ENCODE results near the gene RAB5B. TPM values are rescaled to one million over a fixed set of nuclear protein-coding genes. Genes with fewer than 3 reads are reported as not detected.

RAB5B gene
- total and polyA plus RNA-seq, 10 of the 15 experiments (the other 5 are each of a cell fraction or from before 2014, with no cell fraction given) = 7.5 to 149 (median 37.8) TPM

DNA sequence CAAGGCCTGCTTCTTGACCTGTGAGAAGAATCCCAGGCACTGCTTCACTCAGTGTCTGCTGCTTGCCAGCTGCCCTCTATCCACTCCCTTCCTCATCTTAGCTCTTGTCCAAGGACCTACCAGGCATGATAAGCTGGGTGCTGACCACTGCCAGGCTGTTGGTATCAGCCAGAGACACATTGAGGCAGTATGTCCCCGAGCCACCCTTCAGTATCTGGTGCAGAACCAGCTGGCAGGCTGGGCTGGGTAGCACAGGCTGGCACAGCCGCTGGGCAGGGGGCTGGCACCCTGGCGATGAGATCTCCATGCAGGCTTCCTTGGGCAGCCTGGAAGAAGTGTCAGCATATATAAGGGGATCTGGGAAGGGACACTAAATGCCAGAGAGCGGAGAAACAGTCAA is 18.5 kb upstream of the RAB5B start:
- intact Hi-C loops (cut with micrococcal nuclease; ENCODE audit: unreplicated experiment) = no loop called here
- DNase-seq (ENCODE audit: low read depth, low spot score) (no peak), ATAC-seq (0 out of 3 replicates have a peak, but pooled peaks have one; percentile 14), FAIRE-seq (no peak)
- ChIA-PET RAD21 (ENCODE audit: unreplicated experiment) (no interaction called here), POLR2A (interaction anchor here (1.7 kb wide), 1 partner anchor 19 kb away, joined by 8 read pairs; the partner anchor contains the start of gene RAB5B), SMC1A (ENCODE audit: uncharacterized antibody, unreplicated experiment) (interaction anchor here (0.6 to 1.4 kb wide), 4 partner anchors 13 to 406 kb away, joined by 3 to 5 read pairs (median 3); no protein-coding TSS in a partner anchor), CTCF (interaction anchor here (0.6 to 1.6 kb wide), 5 partner anchors 11 to 85 kb away, joined by 3 to 5 read pairs (median 4); no protein-coding TSS in a partner anchor)
- WGBS (ENCODE audit: insufficient coverage, insufficient replicate concordance, low lambda C conversion rate, missing lambda C conversion rate) = 73% methylated on average over 4 of the region's 4 CpGs
- BruUV-seq (replicated peaks) = no TSS peak
- H3K27me3 ChIP-seq (replicated peaks in 1 of 2; ENCODE audit: control insufficient read depth in 2 of 2, insufficient read depth in 2 of 2, low read length in 1 of 2) = no peaks in the 10 kb centered on the region
- H3K9ac ChIP-seq (ENCODE audit: control insufficient read depth, insufficient read depth, low read length) = no peak overlapping the region
- H3K4me2 ChIP-seq (ENCODE audit: control insufficient read depth, insufficient read depth) = no peak overlapping the region
- peak; percentile 51 for TF ChIP-seq POLR2A (IDR thresholded peaks at IDR 0.05; ENCODE audit: low read depth, low read length)
- TF ChIP-seq, protein P1, sequence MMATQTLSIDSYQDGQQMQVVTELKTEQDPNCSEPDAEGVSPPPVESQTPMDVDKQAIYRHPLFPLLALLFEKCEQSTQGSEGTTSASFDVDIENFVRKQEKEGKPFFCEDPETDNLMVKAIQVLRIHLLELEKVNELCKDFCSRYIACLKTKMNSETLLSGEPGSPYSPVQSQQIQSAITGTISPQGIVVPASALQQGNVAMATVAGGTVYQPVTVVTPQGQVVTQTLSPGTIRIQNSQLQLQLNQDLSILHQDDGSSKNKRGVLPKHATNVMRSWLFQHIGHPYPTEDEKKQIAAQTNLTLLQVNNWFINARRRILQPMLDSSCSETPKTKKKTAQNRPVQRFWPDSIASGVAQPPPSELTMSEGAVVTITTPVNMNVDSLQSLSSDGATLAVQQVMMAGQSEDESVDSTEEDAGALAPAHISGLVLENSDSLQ (IDR thresholded peaks at IDR 0.05) = no peak
- no peak overlapping the region for H2AFZ ChIP-seq (ENCODE audit: control insufficient read depth, low read depth, low read length)
- H4K20me1 ChIP-seq (ENCODE audit: control insufficient read depth, insufficient read depth) = no peaks in the 10 kb centered on the region
- in situ Hi-C loops (cut with MboI) = no loop called here
- H3K79me2 ChIP-seq (ENCODE audit: control insufficient read depth, insufficient read depth, low read length) = no peaks in the 10 kb centered on the region
- no peak overlapping the region for H3K27ac ChIP-seq (ENCODE audit: control insufficient read depth, insufficient read depth)
- H3K4me3 ChIP-seq = no peak overlapping the region
- H3K36me3 ChIP-seq (ENCODE audit: control insufficient read depth in 2 of 2, insufficient read depth in 2 of 2, low read length in 1 of 2) = peaks cover 3 to 9% of the 10 kb centered on the region in 2 experiments; a peak in 3 of 4 replicates
- H3K4me1 ChIP-seq (ENCODE audit: control insufficient read depth, insufficient read depth, low read length) = no peaks in the 10 kb centered on the region
- H3K9me3 ChIP-seq (replicated peaks; ENCODE audit: control insufficient read depth, insufficient read depth, low read length) = no peaks in the 10 kb centered on the region

DNA sequence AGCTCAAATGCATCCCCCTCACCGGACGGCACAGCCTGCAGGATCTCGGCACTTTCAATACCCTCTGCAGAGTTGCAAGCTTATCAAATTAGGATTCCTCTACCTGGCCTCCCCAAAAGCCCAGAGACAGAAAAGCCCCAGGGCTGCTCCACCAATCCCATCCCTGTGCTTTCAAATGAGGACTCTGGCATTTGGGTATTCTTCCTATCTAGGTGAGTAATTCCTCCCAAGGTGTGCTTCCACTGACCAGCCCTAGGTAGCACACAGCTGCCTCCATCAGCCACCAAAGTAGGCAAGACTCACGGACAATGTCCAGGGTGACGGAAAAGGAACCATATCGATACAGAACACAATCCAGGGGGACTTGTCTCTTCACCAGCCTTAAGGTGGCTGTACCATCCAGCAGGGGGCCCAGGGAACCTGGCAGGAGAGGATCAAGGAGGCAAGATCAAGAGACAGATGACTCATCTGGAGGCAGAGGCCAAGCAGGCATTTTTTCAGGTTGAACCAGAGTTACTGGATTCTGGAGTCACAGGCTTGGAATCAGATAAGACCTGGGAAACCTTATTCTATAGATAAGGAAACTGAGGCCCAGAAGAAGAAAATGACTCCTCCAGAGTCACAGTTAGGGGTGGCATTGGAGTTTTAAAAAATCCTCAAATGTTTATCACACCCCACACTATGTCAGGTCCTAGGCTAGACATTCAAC is 17.9 kb upstream of the RAB5B start:
- H2AFZ ChIP-seq (ENCODE audit: control insufficient read depth, low read depth, low read length) = no peak overlapping the region
- in situ Hi-C loops (cut with MboI) (no loop called here), intact Hi-C loops (cut with micrococcal nuclease; ENCODE audit: unreplicated experiment) (no loop called here)
- H3K36me3 ChIP-seq (ENCODE audit: control insufficient read depth in 2 of 2, insufficient read depth in 2 of 2, low read length in 1 of 2) = peaks cover 3 to 9% of the 10 kb centered on the region in 2 experiments; a peak in 3 of 4 replicates
- WGBS (ENCODE audit: insufficient coverage, insufficient replicate concordance, low lambda C conversion rate, missing lambda C conversion rate) = 97% methylated on average over 6 of the region's 6 CpGs
- SMC1A ChIA-PET (ENCODE audit: uncharacterized antibody, unreplicated experiment) = interaction anchor here (0.9 to 1.4 kb wide), 4 partner anchors 12 to 40 kb away, joined by 3 to 5 read pairs (median 3); no protein-coding TSS in a partner anchor
- CTCF ChIA-PET = interaction anchor here (0.6 to 1.6 kb wide), 7 partner anchors 11 to 143 kb away, joined by 3 to 5 read pairs (median 4); no protein-coding TSS in a partner anchor
- RAD21 ChIA-PET (ENCODE audit: unreplicated experiment) = no interaction called here
- H3K27ac ChIP-seq (ENCODE audit: control insufficient read depth, insufficient read depth) = no peak overlapping the region
- H3K9me3 ChIP-seq (replicated peaks; ENCODE audit: control insufficient read depth, insufficient read depth, low read length) = no peaks in the 10 kb centered on the region
- no peaks in the 10 kb centered on the region for H3K27me3 ChIP-seq (replicated peaks in 1 of 2; ENCODE audit: control insufficient read depth in 2 of 2, insufficient read depth in 2 of 2, low read length in 1 of 2)
- H3K4me2 ChIP-seq (ENCODE audit: control insufficient read depth, insufficient read depth) = no peak overlapping the region
- H4K20me1 ChIP-seq (ENCODE audit: control insufficient read depth, insufficient read depth) = no peaks in the 10 kb centered on the region
- no peaks in the 10 kb centered on the region for H3K4me1 ChIP-seq (ENCODE audit: control insufficient read depth, insufficient read depth, low read length)
- DNase-seq (ENCODE audit: low read depth, low spot score) (no peak), FAIRE-seq (no peak), ATAC-seq (peak; percentile 82)
- POLR2A ChIA-PET = interaction anchor here (1.7 kb wide), 1 partner anchor 18 kb away, joined by 8 read pairs; the partner anchor contains the start of gene RAB5B
- H3K79me2 ChIP-seq (ENCODE audit: control insufficient read depth, insufficient read depth, low read length) = no peaks in the 10 kb centered on the region
- H3K9ac ChIP-seq (ENCODE audit: control insufficient read depth, insufficient read depth, low read length) = no peak overlapping the region
- no peak overlapping the region for H3K4me3 ChIP-seq
- no TSS peak for BruUV-seq (replicated peaks)
- TF ChIP-seq, protein P2, sequence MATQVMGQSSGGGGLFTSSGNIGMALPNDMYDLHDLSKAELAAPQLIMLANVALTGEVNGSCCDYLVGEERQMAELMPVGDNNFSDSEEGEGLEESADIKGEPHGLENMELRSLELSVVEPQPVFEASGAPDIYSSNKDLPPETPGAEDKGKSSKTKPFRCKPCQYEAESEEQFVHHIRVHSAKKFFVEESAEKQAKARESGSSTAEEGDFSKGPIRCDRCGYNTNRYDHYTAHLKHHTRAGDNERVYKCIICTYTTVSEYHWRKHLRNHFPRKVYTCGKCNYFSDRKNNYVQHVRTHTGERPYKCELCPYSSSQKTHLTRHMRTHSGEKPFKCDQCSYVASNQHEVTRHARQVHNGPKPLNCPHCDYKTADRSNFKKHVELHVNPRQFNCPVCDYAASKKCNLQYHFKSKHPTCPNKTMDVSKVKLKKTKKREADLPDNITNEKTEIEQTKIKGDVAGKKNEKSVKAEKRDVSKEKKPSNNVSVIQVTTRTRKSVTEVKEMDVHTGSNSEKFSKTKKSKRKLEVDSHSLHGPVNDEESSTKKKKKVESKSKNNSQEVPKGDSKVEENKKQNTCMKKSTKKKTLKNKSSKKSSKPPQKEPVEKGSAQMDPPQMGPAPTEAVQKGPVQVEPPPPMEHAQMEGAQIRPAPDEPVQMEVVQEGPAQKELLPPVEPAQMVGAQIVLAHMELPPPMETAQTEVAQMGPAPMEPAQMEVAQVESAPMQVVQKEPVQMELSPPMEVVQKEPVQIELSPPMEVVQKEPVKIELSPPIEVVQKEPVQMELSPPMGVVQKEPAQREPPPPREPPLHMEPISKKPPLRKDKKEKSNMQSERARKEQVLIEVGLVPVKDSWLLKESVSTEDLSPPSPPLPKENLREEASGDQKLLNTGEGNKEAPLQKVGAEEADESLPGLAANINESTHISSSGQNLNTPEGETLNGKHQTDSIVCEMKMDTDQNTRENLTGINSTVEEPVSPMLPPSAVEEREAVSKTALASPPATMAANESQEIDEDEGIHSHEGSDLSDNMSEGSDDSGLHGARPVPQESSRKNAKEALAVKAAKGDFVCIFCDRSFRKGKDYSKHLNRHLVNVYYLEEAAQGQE (IDR thresholded peaks at IDR 0.05; ENCODE audit: low read depth, low read length) = no peak
- TF ChIP-seq RFX5 (IDR thresholded peaks at IDR 0.05; ENCODE audit: low read depth, low read length) = no peak
- no peak for TF ChIP-seq IKZF1 (conservative IDR thresholded peaks at IDR 0.05)
- TF ChIP-seq, protein P3, sequence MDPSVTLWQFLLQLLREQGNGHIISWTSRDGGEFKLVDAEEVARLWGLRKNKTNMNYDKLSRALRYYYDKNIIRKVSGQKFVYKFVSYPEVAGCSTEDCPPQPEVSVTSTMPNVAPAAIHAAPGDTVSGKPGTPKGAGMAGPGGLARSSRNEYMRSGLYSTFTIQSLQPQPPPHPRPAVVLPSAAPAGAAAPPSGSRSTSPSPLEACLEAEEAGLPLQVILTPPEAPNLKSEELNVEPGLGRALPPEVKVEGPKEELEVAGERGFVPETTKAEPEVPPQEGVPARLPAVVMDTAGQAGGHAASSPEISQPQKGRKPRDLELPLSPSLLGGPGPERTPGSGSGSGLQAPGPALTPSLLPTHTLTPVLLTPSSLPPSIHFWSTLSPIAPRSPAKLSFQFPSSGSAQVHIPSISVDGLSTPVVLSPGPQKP (IDR thresholded peaks at IDR 0.05; ENCODE audit: low read depth, low read length) = no peak
- 0 out of 2 replicates have a peak, but pooled peaks have one; percentile 1 for TF ChIP-seq RAD21 (IDR thresholded peaks at IDR 0.05; ENCODE audit: insufficient read depth, low read depth, low read length)
- TF ChIP-seq BCL11A (IDR thresholded peaks at IDR 0.05; ENCODE audit: low read depth, low read length) = no peak
- TF ChIP-seq ETV6 (conservative IDR thresholded peaks at IDR 0.05 in 1 of 2, IDR thresholded peaks at IDR 0.05 in 1 of 2; ENCODE audit: borderline replicate concordance in 1 of 2, low read depth in 1 of 2) = no peak
